ENCODE results near the gene MYH11.

Gene MYH11

GRCh38 chr16:15690296-15690695 is 166.5 kb downstream of the MYH11 start:
- Histone ChIP-seq H3K9me3 (ENCODE audit: insufficient read depth, low read length) (no peaks in the 10 kb centered on the region), H3K27me3 (ENCODE audit: insufficient read depth, insufficient read length) (no peaks in the 10 kb centered on the region), H3K4me1 (ENCODE audit: insufficient read depth, insufficient read length) (peaks cover 4% of the 10 kb centered on the region), H3K4me3 (ENCODE audit: insufficient read length, low read depth) (no peak overlapping the region), H3K36me3 (ENCODE audit: insufficient read depth, insufficient read length, low read length) (peaks cover 90% of the 10 kb centered on the region), H3K9ac (ENCODE audit: insufficient read length, low read depth) (no peak overlapping the region)
- TF ChIP-seq YY1 (IDR thresholded peaks at IDR 0.05; ENCODE audit: insufficient read depth, insufficient read length) (no peak), ZNF274 (IDR thresholded peaks at IDR 0.05; ENCODE audit: low read depth, low read length) (no peak), SUZ12 (IDR thresholded peaks at IDR 0.05; ENCODE audit: extremely low read depth, insufficient read depth, insufficient read length) (no peak)
- DNase-seq (ENCODE audit: low read depth, low spot score) = no peak

- H3K9me3 ChIP-seq (ENCODE audit: insufficient read depth, low read length) = no peaks in the 10 kb centered on the region
- TF ChIP-seq SUZ12 (IDR thresholded peaks at IDR 0.05; ENCODE audit: extremely low read depth, insufficient read depth, insufficient read length) (no peak), YY1 (IDR thresholded peaks at IDR 0.05; ENCODE audit: insufficient read depth, insufficient read length) (no peak), ZNF274 (IDR thresholded peaks at IDR 0.05; ENCODE audit: low read depth, low read length) (no peak)
- no peak overlapping the region for H3K9ac ChIP-seq (ENCODE audit: insufficient read length, low read depth)
- no peak for DNase-seq (ENCODE audit: low read depth, low spot score)
- H3K36me3 ChIP-seq (ENCODE audit: insufficient read depth, insufficient read length, low read length) = peaks cover 88% of the 10 kb centered on the region
- H3K4me3 ChIP-seq (ENCODE audit: insufficient read length, low read depth) = no peak overlapping the region
- H3K4me1 ChIP-seq (ENCODE audit: insufficient read depth, insufficient read length) = peaks cover 1% of the 10 kb centered on the region
- H3K27me3 ChIP-seq (ENCODE audit: insufficient read depth, insufficient read length) = no peaks in the 10 kb centered on the region
Measured at GRCh38 chr16:15689290-15689689, 167.5 kb downstream of the MYH11 start.

GRCh38 chr16:15686287-15686686 is 170.5 kb downstream of the MYH11 start:
- TF ChIP-seq YY1 (IDR thresholded peaks at IDR 0.05; ENCODE audit: insufficient read depth, insufficient read length) (no peak), ZNF274 (IDR thresholded peaks at IDR 0.05; ENCODE audit: low read depth, low read length) (no peak), SUZ12 (IDR thresholded peaks at IDR 0.05; ENCODE audit: extremely low read depth, insufficient read depth, insufficient read length) (no peak)
- H3K9me3 ChIP-seq (ENCODE audit: insufficient read depth, low read length) = no peaks in the 10 kb centered on the region

GRCh38 chr16:15682105-15682570 is 174.7 kb downstream of the MYH11 start:
- Histone ChIP-seq H3K36me3 (ENCODE audit: insufficient read depth, insufficient read length, low read length) (peaks cover 58% of the 10 kb centered on the region), H3K4me1 (ENCODE audit: insufficient read depth, insufficient read length) (no peaks in the 10 kb centered on the region), H3K4me3 (ENCODE audit: insufficient read length, low read depth) (no peak overlapping the region), H3K9me3 (ENCODE audit: insufficient read depth, low read length) (no peaks in the 10 kb centered on the region), H3K9ac (ENCODE audit: insufficient read length, low read depth) (no peak overlapping the region), H3K27me3 (ENCODE audit: insufficient read depth, insufficient read length) (no peaks in the 10 kb centered on the region)
- TF ChIP-seq YY1 (IDR thresholded peaks at IDR 0.05; ENCODE audit: insufficient read depth, insufficient read length) (no peak), ZNF274 (IDR thresholded peaks at IDR 0.05; ENCODE audit: low read depth, low read length) (no peak), SUZ12 (IDR thresholded peaks at IDR 0.05; ENCODE audit: extremely low read depth, insufficient read depth, insufficient read length) (no peak)
- DNase-seq (ENCODE audit: low read depth, low spot score) = peak; percentile 57

More at GRCh38 chr16:15686287-15686686, 170.5 kb downstream of the MYH11 start:
- DNase-seq (ENCODE audit: low read depth, low spot score) = no peak
- no peak overlapping the region for H3K9ac ChIP-seq (ENCODE audit: insufficient read length, low read depth)
- H3K4me3 ChIP-seq (ENCODE audit: insufficient read length, low read depth) = no peak overlapping the region
- H3K36me3 ChIP-seq (ENCODE audit: insufficient read depth, insufficient read length, low read length) = peaks cover 72% of the 10 kb centered on the region
- no peaks in the 10 kb centered on the region for H3K27me3 ChIP-seq (ENCODE audit: insufficient read depth, insufficient read length)
- H3K4me1 ChIP-seq (ENCODE audit: insufficient read depth, insufficient read length) = peaks cover 1% of the 10 kb centered on the region

- DNase-seq (ENCODE audit: low read depth, low spot score) = no peak
- H3K4me3 ChIP-seq (ENCODE audit: insufficient read length, low read depth) = no peak overlapping the region
- H3K36me3 ChIP-seq (ENCODE audit: insufficient read depth, insufficient read length, low read length) = peaks cover 43% of the 10 kb centered on the region
- peaks cover 4% of the 10 kb centered on the region for H3K4me1 ChIP-seq (ENCODE audit: insufficient read depth, insufficient read length)
- H3K9ac ChIP-seq (ENCODE audit: insufficient read length, low read depth) = no peak overlapping the region
- H3K27me3 ChIP-seq (ENCODE audit: insufficient read depth, insufficient read length) = no peaks in the 10 kb centered on the region
- TF ChIP-seq YY1 (IDR thresholded peaks at IDR 0.05; ENCODE audit: insufficient read depth, insufficient read length) (no peak), SUZ12 (IDR thresholded peaks at IDR 0.05; ENCODE audit: extremely low read depth, insufficient read depth, insufficient read length) (no peak), ZNF274 (IDR thresholded peaks at IDR 0.05; ENCODE audit: low read depth, low read length) (no peak)
- H3K9me3 ChIP-seq (ENCODE audit: insufficient read depth, low read length) = no peaks in the 10 kb centered on the region
Measured at GRCh38 chr16:15677447-15677846, 179.4 kb downstream of the MYH11 start.

GRCh38 chr16:15676506-15676905 is 180.3 kb downstream of the MYH11 start:
- DNase-seq (ENCODE audit: low read depth, low spot score) = no peak
- no peak overlapping the region for H3K9ac ChIP-seq (ENCODE audit: insufficient read length, low read depth)
- TF ChIP-seq YY1 (IDR thresholded peaks at IDR 0.05; ENCODE audit: insufficient read depth, insufficient read length) = no peak
- no peak for TF ChIP-seq SUZ12 (IDR thresholded peaks at IDR 0.05; ENCODE audit: extremely low read depth, insufficient read depth, insufficient read length)
- peaks cover 43% of the 10 kb centered on the region for H3K36me3 ChIP-seq (ENCODE audit: insufficient read depth, insufficient read length, low read length)
- H3K4me1 ChIP-seq (ENCODE audit: insufficient read depth, insufficient read length) = peaks cover 5% of the 10 kb centered on the region
- H3K4me3 ChIP-seq (ENCODE audit: insufficient read length, low read depth) = no peak overlapping the region
- H3K9me3 ChIP-seq (ENCODE audit: insufficient read depth, low read length) = no peaks in the 10 kb centered on the region
- no peaks in the 10 kb centered on the region for H3K27me3 ChIP-seq (ENCODE audit: insufficient read depth, insufficient read length)

GRCh38 chr16:15674571-15674970 is 182.3 kb downstream of the MYH11 start:
- H3K9ac ChIP-seq (ENCODE audit: insufficient read length, low read depth) = no peak overlapping the region
- TF ChIP-seq ZNF274 (IDR thresholded peaks at IDR 0.05; ENCODE audit: low read depth, low read length) (no peak), YY1 (IDR thresholded peaks at IDR 0.05; ENCODE audit: insufficient read depth, insufficient read length) (no peak), SUZ12 (IDR thresholded peaks at IDR 0.05; ENCODE audit: extremely low read depth, insufficient read depth, insufficient read length) (no peak)
- peaks cover 55% of the 10 kb centered on the region for H3K36me3 ChIP-seq (ENCODE audit: insufficient read depth, insufficient read length, low read length)
- H3K4me3 ChIP-seq (ENCODE audit: insufficient read length, low read depth) = no peak overlapping the region
- no peaks in the 10 kb centered on the region for H3K9me3 ChIP-seq (ENCODE audit: insufficient read depth, low read length)
- DNase-seq (ENCODE audit: low read depth, low spot score) = no peak
- H3K4me1 ChIP-seq (ENCODE audit: insufficient read depth, insufficient read length) = peaks cover 5% of the 10 kb centered on the region
- H3K27me3 ChIP-seq (ENCODE audit: insufficient read depth, insufficient read length) = no peaks in the 10 kb centered on the region
